HG02943 (cell line): ENCODE data around the gene ASB7.

Experiments
- ATAC-seq: cut with Tn5 transposase; IDR thresholded peaks from one replicate; pipeline ENCODE4 v1.9.1; 2021; ENCODE audit warnings: mild to moderate bottlenecking, low read depth, moderate library complexity; ENCODE audit not compliant: unreplicated experiment

The ASB7 gene

DNA sequence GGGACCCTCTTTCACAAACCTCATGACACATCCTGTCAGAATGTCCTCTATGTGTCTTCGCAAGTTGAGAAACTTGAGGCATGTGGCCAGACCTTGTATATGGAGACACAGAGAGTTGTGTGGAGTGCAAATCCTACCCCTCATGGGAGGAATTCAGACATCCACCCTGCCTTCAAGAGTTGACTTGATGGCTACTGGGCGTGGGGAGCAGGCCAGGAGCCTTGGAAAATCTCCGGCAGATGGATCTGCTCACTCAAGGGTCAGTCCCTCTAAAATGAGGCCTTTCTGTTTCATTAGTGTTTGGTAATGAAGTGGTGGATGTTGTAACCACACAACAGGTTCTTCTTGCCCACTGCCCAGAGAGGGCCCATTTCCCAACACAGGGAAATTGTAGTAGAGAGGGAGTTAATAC is 79.0 kb downstream of the ASB7 start:
- ATAC-seq, result no peak

DNA sequence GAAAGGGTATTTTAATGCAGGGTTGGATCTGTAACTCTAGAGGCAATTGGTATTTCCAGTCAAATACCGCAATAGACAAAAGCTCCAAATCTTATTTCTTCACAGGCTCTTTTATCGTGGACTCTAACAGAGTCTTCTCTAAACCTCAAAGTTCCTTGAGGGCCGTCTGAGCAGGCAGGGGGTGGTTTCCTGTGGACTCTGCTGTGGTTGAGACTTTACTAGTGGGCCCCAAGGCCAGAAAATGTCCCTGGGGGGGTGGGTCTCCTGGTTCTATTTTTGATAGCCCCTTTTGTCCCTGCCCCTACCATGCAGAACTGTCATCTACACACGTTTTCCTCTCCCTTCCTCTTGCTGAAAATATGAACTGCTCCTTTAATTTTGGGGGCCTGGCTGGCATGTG is 80.1 kb downstream of the ASB7 start:
- ATAC-seq, result no peak

DNA sequence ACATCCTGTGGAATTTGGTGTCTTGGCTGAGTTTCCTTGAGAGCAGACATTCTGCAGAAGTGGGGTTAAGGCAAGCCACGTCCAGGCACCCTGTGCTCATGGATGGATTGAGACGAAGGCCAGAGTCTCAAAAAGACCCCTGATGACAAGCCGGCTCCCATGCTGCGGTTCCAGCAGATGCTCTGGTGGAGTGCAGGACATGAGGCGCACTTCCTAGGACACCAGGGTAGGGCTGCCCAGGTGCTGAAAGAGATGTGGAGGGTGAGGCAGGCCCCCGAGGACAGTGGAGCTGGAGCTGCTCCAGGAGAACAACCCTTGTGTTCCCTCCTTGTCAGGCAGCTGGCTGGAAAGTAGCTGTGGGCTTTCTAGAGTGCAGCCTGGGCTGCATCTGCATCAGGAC is 81.0 kb downstream of the ASB7 start:
- ATAC-seq, result no peak

DNA sequence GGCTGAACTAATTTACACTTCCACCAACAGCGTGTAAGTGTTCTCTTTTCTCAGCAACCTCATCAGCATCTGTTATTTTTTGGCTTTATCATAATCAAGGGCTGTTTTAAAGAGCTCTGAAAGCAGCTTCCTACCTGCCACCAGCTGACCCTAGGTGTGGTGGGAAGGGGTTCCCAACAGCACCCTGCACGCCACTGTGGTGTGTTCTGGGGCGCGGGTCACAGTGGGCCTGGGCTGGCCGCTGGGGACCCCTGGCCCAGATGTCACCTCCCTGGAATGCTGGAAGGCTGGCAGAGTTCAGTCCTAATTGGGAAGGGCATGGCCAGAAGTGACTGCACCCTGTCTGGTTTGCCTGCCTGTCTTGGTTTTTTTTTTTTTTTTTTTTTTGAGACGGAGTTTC is 82.2 kb downstream of the ASB7 start:
- no peak for ATAC-seq

DNA sequence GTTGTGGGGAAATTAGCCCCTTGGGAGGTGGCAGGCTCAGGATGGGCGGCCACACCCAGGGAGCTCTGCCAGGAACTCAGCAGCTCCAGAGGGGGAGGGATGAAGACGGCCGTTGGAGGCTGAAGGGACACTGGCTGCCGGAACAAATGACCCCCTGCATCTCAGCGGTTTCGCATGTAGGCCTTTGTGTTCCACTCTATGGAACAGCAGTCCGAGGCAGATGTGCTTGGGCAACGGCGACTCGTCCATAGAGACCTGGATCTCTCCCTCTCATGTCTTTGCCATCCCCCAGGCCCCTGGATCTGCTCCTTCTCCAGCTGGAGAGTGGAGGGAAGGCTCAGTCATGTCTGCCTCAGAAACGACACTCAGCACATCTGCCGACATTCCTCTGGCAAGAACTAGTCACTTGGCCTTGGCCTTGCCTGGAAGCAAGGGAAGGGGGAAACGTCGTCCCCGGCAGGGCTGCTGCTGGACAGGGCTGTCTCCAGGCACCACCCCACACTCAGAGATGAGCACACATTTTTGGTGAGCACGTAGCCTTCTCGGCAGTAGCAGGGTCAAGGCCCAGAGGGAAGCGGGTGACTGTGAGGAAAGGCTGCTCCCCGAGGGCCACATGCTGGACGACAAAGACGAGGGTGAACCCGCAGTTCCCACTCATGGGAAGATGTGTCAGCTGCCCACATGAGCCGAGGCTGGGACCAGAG is 83.8 kb downstream of the ASB7 start:
- ATAC-seq, result no peak

DNA sequence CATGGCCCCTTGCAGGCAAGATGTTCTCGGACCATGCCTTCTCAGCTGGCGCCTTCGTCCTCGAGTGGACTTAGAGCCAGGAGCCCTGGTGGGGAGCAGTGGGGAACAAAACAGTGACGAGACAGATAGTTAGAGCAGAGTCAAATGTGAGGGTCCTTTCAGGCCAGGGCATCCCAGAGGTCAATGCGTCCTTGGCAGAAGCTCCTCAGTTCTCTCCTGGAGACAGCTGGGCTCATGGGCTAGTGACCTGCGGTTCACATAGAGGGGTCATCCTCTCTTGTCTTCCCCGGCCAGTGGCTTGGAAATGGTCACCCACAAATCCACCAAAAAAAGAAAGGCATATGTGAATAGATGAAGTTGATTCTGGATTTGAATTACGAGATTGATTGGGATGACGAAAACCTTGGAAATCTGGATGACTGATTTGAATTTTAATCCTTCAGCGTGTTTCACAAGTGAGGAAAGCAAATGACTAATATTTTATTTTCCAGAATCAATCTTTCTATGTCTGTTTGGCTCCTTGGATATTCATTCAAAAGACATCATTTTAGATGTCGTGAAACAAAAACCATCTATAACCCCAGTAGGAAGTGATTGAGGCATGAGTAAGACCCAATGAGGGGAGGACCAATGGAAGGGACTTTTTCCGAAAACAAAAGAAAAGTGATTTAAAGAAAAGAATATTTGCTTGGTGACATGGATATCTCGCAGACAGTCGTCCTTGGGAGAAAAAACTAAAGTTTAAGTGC is 84.5 kb downstream of the ASB7 start:
- ATAC-seq, result no peak

DNA sequence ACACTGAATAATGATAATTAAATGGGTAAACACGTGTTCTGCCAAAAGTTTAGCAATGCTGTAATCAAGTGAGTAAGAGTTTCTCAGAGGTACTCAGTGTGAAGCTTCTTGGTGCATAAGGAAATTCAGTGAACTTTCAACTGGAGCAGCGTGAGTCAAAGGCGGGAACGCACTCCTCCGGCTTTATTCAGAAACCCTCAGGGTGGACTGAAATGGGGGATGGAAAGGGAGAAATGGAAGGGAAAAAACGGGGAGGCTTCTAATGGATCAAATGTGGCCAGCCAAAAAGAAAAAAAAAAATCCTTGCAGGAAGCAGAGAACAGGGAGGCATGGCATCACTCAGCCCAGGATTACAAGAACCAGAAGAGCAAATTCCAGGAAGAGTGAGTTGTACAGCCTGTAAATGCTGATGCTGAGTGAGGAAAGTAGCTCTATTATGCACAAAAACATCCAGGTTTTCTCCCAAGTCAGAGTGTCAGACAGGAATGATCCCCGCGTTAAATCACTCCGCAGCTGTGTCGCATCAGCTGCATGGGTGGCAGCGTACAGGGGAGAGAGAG is 85.3 kb downstream of the ASB7 start:
- no peak for ATAC-seq

DNA sequence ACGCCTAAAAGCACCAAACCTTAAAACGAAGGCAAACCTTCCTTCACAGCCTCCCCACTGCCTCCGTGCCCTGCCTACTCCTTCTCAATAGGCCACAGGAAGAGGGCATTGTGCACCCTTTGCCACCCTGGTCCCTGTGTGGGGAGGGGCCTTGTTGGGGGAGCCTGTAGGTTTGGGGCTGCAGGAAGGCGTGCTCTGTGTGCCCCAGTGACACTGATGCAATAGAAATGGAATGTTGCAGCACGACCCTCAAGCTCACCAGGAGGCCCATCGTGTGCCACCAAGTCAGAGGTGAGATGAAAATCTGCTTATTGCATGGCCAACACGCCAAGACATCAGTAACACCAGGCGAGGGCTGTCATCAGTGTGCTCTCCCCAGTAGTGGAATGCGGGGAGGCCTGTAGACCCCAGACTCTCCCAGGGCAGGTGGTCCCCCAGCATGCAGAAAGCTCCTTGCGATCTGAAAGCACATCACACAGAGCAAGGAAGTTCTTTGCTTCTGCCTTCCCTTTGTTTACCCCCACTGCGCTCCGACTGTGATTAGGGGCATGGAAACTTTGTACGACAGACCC is 86.2 kb downstream of the ASB7 start:
- no peak for ATAC-seq

DNA sequence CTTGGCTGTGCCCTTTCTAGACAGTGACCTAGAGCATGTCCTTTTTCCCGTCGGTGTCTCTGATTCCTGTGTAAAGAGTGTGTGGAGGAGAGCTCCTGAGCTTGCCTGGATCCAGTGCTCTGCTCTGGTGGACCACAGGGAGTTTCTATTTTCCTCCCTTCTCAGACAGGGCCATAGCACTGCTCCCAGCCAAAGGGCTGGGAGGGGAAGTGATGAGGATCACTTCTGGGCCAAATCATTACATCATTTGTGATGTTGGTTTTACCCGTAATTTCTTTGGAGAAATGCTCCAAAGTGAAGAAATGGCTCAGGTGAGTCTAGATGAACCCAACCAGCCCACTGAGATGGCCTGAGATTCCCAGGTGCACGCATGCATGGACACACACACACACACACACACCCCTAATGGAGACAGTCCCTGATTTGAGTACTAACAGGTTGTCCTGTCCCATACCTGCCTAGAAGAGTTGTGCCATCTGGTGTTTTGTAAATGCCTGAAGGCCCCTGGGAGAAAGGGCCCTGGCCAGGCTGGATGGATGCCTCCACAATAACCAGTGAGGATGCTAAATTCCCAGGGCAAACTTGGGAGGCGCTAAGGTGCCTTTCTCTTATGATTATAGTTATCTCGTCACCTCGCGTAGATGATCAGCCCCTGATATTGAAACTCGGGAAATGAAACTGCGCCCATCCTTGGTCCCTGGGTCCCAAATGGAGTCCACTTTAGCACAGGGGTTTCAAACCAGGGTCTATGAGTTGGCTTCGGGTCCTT is 86.9 kb downstream of the ASB7 start:
- ATAC-seq, result no peak

DNA sequence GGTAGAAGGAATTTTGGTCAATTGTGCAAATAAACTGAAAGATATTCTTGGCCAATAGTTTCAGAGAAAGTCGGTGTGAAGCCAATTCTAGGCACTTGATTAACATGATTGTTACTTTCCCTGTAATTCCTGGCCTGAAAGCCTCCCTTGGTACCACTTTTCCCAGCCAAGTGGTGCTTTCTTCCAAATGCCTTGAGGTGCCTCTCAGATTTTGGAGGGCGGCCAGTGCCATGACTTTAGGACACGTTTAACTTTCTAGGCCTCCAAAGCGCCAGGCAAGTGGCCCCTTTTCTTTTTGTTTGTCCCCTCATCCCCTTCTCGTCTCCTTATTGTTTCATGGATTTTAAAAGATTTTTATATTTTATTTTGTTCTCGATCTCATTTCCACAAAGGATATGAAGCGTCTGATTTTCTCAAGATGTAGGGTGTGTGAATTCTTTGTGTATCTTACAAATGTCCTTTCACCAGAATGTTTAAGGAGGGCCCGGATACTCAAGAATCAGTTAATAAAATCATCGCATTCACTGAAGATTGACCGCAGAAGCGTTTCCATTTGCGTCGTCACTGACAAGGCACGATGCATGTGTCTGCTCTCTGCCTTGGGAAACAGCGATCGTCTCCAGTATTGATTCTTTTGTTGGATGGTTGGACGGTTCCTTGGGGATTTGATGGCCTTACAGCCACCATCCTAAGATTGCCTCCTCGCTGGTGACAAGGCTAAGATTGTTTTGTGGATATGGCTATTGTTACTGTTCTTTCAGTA is 87.8 kb downstream of the ASB7 start:
- ATAC-seq, result no peak

DNA sequence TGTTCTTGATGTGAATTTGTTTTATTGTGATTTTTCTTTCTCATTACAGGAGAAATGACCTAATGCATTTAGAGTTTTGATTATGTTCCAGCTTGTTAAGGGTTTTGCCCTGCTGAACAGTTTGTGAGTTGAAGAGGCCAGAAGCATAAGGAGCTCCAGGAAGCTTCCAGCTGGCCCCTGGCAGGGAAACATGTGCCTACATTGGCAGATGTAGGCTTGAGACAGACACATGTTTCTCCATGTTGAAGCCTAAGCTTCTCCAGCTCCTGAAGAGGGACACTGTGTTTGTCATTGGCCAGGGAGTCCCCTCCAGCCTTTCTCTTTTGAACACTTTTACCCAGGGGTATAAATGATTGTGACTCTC is 88.4 kb downstream of the ASB7 start:
- ATAC-seq, result no peak

DNA sequence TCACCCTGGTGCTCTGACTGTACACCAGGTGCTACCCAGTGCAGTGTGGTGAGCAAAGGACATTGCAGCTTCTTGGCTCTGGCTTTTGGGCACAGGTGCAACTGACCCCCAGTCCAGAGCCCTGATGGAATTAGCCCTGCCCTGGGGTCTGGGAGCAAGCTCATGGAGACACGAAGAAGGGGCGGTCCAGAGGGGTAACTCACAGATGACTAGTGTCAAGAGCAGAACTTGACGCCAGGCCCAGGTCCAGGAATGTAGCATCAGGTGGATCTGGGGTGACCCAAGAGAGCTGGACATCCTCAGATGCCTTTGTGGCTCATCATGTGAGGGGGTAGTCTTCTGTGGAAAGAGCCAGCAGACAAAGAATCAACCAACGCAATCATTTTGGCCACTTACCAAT is 88.9 kb downstream of the ASB7 start:
- no peak for ATAC-seq

DNA sequence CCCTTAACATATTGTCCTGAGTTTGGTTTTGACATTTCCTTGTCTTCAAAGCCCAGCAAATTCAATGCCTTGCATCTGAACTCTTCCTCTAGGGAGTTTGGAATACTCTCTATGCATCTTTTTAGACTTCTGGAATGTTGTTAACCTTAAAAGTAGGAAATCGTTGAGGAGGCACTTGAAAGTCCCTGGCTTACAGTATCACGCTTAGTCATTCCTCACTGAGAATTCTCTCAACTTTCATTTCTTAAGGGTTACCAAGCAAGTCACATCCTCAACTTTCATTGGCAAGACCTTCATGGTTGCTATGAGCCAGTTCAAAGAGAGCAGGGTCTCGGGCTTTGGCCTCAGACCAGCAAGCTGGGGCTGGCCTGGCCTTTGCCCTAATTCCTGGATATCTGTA is 89.9 kb downstream of the ASB7 start:
- ATAC-seq, result no peak

DNA sequence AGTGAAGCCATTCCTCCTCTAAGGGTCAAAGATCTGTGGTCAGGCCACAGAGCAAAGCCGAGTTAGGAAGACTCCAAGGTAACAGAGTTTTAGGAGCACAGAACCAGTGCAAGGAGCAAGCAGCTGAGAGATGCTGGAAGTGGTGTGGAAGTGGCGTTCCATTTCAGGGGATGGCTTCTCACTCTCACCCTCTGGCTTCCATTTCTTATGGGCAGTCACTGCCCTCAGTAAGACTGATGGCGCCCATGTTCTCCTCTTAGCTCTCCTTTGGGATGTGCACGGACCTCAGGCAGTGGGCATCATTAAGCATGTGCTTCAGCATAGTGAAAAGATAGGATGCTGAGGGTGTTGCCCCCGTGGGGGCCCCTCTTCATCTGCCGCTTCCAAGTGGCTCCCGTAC is 90.3 kb downstream of the ASB7 start:
- no peak for ATAC-seq

DNA sequence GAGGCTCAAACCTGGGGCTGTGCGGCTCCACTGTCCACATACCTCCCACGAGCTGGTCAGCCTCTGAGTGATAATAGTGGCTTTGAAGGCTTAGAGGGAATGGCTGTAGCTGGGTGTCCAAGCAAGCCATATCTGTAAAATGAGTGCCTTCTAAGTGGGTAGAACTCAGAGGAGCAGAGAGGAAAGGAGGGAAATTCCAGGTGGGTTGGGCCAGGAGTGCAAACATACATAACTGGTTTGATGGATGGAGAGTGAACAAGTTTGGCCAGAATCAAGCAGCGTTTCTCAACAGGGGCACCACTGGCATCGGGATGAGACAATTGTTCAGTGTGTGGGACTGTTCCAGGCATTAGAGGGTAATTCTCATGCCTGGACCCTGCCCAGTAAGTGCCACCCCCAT is 91.1 kb downstream of the ASB7 start:
- no peak for ATAC-seq

DNA sequence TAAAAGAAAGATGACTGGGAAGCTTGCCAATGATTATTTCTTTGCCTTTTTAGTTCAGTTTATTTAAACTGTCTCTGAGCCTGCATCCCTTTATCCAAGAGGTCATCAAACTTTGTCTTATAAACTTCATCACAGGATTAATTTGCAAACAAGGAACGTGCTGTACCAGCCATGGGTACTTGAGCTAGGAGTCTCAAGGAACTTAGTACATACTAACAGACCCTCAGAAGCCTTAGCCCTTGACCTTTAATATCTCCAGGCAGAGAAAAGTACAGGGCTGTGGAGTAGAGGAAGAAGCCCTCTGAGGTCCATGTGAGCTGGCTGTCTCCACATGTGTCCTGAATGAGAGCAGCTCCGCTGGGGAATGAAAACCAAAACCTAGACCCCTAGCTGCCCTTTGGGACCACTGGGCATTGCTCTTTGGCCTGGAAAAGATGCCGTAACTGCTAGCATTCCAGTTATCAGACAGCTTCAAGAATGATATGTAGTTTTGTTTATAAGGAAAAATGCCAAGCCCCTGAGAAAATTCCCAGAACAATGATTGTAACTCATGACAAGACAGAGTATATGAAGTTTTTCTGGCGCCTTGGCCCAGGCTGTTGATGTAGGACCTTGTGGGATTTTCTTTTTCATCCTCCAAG is 92.1 kb downstream of the ASB7 start:
- no peak for ATAC-seq

DNA sequence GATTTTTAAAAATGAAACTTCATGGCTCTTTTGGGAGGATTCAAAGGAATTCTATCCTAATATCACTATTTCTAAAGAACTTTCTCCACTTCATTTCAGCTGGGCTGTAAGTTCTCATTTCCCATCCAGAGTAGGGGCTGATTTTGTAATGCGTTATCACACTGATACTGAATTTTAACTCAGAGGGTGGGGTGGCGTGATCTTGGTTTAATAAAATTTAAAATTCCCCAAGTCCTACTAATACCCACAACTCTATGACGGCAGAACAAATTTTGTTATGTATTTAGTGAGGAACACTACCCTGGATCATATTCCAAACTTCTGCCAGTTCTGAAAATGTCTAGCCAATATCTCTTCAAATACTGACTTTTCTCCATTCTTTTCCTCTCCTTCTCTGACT is 92.7 kb downstream of the ASB7 start:
- no peak for ATAC-seq

DNA sequence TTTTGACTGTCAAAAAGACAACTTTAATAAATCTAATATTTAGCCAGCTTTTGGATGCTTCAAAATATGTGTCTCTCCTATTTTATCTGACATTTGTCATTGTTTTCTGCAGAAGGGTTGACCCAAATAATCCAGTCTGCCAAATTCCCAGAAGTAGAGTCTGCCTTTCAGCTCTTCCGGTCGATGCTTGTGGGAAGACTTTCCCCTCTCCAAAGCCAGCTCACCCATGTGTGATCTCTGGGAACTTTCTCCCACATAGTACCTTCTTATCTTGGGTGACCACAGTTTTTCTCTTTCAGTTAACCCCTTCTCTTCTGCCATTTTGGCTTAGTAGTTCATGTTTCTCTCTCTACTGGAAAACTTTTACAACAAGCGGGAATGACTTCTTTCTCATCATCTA is 94.1 kb downstream of the ASB7 start:
- ATAC-seq, result no peak
